Measurements from ENCODE around the gene WDFY2.

GRCh38 chr13:51793570-51794271 lies 209.5 kb downstream of the WDFY2 start:
- no peak for TF ChIP-seq CTCF (conservative IDR thresholded peaks at IDR 0.05; ENCODE audit: low read length)
- no peak for TF ChIP-seq EZH2phosphoT487 (IDR thresholded peaks at IDR 0.05; ENCODE audit: borderline replicate concordance)
